Hematopoietic multipotent progenitor cell treated with erythropoietin and hydrocortisone succinate and interleukin-3 and kit ligand, for 4 days (in vitro differentiated cells): Measurements from ENCODE around the gene HCN3.
"Not testable (repeated sequence)": the region's sequence is repeated elsewhere in the genome, so short reads cannot be mapped to it uniquely, and the experiment has no call there.

ENCODE experiments used
- DNase-seq: peaks from one replicate; pipeline ENCODE4 v3.0.0-alpha.2; 2015

The HCN3 gene

GRCh38 chr1:155318082-155318481, 40.8 kb downstream of the HCN3 start:
- no peak for DNase-seq

- no peak for DNase-seq
Observed at GRCh38 chr1:155319536-155319935, 42.3 kb downstream of the HCN3 start.

DNA sequence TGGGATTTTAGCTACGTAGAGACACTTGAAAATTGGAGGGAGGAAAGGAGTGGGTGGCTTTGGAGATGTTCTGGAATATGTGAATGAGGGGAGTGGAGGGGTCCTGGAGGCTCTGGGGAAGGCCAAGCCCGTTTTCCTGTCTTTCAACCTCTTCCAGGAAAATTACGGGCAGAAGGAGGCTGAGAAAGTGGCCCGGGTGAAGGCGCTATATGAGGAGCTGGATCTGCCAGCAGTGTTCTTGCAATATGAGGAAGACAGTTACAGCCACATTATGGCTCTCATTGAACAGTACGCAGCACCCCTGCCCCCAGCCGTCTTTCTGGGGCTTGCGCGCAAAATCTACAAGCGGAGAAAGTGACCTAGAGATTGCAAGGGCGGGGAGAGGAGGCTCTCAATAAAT, 43.0 kb downstream of the HCN3 start:
- no peak for DNase-seq

DNA sequence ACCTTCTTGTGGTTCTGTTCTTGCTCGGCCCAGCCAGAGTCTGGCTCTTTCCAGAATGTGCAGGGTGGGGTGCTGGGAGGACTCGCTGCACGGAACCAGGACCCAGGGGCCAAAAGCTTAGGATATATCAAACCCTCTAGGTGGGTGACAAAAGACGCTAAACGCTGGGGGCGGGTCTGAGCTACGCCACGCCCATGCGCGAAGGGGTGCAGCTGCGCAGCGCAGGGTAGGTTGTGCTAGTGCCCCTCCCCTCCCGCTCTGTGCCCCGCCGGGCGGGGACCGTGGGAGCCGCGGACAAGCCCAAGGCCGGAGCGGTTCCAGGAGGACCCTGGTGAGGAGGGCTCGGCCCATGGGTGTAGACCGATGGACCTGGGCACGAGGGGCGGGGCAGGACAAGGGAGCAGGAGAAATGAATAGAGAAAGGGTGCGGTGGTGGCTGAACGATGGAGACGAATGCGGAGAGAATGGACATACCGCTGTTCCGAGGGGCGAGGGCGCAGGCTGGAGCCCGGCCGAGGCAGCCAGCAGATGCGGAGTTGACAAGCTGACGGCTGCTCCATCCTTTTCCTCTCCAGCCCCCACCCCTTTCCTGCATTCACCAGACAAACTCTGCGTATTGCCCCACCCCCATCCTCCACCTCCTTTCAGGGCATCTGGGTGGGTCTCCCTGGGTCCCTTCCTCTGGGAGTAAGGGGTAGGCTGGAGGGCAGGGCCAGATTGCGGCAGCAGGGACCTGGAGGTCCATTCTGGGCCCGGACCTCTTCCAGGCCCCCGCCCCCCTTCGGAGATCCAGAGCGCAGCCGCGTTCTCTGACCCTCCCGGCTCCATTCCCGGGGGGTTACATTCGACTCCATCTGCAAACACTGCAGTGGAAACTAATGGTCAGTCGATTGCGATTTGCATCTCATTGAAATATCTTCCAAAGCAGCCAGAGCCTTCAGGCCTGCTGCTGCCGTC, 43.7 kb downstream of the HCN3 start, which contains the start of gene RUSC1:
Gene RUSC1 (plus strand): TSS at position 234 of the 957 bp plus-strand sequence. CDS start 880 bp downstream, outside the sequence.
- DNase-seq: peak; percentile 89

DNA sequence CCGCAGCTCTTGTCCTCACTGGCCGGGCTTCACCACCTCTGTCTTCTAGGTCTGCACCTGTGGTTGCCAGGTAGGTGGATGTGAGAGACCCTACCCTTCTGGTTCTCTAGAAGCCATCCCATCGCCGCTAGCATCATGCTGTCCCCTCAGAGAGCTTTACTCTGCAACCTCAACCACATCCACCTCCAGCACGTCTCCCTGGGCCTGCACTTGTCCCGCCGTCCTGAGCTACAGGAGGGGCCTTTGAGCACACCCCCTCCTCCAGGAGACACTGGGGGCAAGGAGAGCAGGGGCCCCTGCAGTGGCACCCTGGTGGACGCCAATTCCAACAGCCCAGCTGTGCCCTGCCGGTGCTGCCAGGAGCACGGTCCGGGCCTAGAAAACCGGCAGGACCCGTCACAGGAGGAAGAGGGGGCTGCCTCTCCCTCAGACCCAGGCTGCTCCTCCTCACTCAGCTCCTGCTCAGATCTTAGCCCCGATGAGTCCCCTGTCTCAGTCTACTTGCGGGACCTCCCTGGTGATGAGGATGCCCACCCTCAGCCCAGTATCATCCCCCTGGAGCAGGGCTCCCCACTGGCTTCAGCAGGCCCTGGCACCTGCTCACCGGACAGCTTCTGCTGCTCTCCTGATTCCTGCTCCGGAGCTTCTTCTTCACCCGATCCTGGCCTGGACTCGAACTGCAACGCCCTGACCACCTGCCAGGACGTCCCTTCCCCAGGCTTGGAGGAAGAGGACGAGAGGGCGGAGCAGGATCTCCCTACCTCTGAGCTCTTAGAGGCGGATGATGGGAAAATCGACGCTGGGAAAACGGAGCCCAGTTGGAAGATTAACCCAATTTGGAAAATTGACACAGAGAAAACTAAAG, 44.6 kb downstream of the HCN3 start:
- DNase-seq: no peak

- DNase-seq: peak; percentile 46
Observed at GRCh38 chr1:155322571-155322952, 45.3 kb downstream of the HCN3 start.

DNA sequence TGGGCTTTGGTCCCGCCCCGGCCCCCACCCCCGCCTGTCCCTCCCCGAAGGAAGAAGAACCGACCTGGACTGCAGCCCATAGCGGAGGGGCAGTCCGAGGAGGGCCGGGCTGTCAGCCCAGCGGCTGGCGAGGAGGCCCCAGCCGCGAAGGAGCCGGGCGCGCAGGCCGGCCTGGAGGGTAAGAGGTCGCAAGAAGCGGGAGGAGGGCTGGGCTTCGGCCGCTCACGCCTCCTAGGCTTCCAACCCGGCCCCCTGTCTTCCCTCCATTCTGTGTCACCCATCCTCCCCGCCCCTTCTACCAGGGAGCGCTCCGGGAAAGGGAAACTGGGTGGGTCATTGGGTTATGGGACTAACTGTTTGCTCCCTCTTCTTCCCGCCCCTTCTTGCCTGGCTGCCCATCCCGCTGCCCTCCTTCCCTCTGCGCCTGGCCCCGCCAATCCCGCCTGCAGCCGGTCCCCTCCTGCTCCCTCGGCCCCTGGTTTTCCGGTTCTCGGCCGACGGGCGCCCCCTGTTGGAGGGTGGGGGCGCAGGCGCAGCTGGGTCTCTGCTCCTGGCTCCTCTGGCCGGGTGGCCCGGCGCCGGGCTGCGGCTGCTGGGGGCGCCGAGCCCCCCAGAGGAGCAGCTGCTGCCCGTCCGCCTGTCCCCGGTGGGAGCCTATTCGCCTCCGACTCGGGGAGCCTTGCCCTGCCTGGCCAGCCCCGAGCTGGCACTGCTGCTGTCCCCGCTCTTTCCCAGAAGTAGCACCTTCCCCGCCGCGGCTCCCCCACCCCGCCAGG, 45.9 kb downstream of the HCN3 start:
- DNase-seq: peak; percentile 93

DNA sequence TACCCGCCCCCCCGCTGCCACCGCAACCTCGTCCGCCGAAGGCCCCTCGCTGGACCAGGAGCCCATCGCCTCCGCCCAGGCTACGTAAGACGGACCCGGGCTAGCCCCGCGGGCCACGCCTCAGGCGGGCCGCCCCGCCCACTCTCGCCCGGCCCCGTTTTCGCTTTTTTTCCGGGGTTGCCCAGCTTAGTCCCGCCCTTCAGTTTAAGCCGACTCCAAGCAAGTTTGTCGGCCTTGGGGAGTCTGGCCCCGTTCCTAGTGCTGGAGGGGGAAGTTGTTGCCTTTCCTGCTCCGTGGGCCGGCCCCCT, 46.4 kb downstream of the HCN3 start:
- DNase-seq: peak; percentile 95

DNA sequence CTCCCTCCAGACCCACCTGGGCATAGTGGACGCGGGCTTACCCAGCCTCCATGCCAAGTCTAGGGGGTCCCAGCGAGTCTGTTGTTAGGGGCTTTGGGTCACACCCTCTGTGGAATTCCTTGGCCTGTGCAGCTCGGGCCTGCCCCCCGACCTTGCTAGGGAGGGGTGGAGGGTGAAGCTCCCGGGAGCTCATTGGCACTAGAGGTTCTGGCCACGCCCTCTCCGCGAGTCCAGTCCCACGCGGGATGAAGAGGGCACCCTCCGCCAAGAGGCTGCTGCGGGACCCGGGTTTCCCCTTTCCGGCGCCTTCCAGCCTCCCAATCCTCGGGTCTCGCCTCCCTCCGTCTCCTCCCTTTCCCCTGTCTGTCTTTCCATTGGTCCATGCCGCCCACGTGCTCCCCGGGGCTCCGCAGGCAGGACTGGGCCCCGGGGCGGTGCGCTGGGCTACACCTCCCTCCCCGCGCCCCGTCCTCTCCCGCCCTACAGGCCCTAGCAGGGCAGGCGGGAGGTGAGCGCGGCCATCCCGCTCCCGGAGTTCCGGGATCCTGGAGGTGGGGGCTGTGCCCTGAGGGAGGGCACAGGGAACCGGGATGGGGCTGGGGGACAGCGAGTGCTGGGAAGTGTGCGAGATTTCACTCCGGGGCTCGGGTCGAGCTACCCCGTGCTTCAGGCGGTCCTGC, 46.9 kb downstream of the HCN3 start:
- peak; percentile 98 for DNase-seq

DNA sequence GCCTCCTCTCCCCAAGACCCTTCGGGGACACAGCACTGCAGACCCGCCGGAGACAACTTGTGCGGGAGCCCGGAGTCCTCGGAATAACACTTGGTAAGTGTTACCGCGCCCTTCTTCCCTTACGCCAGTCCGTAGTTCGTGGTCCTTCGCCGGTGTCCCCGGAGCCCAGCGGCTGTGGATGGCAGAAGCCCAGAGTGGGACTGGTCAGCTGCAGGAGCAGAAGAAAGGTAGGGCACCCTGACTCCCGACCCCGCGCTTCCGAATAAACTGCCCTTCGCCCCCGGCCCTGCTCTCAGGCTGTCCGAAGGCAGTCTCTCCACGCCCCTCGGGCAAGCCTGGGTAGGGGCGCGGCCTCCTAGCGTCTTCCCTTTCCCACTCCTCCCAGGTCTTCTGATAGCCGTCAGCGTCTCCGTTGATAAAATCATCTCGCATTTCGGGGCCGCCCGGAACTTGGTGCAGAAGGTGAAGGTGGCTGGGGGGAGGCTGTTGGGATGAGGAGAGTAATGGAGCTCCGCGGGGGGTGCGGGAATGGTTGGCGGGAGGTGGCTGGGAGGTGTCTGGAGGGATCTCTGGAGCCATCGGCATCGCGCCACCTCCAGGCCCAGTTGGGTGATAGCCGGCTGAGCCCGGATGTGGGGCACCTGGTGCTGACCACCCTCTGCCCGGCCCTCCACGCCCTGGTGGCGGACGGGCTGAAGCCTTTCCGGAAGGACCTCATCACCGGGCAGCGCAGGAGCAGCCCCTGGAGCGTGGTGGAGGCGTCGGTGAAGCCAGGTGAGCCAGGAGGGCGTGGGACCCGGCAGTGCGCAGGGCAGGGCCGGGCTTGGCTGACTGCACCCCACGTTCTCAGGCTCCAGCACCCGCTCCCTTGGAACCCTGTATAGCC, 47.7 kb downstream of the HCN3 start:
- DNase-seq: peak; percentile 66

DNA sequence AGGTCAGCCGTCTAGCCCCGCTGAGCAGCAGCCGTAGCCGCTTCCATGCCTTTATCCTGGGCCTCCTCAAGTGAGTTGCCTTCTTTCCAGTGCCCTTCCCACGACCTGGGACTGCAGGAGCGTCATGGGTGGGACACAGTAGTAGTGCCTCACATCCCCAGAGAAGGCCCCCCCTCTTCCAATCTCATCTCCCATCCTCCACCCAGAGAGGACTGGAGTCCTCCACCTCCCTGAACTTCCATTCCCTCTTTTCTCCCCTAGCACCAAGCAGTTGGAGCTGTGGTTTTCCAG, 48.3 kb downstream of the HCN3 start:
- DNase-seq: no peak

- no peak for DNase-seq
Observed at GRCh38 chr1:155326020-155326526, 48.8 kb downstream of the HCN3 start.

DNA sequence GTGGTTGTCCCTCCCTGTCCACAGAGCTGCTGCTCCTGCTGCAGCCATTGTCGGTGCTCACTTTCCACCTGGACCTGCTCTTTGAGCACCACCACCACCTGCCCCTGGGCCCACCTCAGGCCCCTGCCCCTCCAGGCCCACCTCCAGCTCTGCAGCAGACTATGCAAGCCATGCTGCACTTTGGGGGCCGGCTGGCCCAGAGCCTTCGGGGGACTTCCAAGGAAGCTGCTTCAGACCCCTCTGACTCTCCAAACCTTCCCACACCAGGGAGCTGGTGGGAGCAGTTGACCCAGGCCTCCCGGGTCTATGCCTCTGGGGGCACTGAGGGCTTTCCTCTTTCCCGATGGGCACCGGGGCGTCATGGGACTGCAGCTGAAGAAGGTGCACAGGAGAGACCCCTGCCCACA, 49.4 kb downstream of the HCN3 start:
- DNase-seq: no peak

DNA sequence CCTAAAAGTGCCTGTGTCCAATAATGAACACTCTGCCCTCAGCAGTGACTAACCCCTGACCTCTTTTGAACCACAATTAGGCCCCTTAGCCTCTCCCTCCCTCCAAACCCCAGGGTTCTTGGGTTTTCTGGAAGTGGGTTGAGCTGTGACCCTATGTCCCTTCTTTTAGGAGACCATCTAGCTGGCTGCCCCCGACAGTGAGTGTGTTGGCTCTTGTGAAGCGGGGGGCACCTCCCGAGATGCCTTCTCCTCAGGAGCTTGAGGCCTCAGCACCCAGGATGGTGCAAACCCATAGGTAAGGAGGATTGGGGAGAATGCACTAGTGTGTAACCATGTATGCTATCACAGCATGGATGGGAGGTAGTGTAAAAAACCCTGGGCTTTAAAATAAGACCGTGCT, 50.7 kb downstream of the HCN3 start:
- no peak for DNase-seq

- DNase-seq: not testable (repeated sequence)
Observed at GRCh38 chr1:155328856-155329255, 51.6 kb downstream of the HCN3 start.

GRCh38 chr1:155329980-155330598, 52.8 kb downstream of the HCN3 start:
- no peak for DNase-seq

GRCh38 chr1:155334962-155335361, 57.7 kb downstream of the HCN3 start:
- DNase-seq: no peak
